Vagina (tissue), 2 donors: Measurements from ENCODE around the gene SLC39A3.

Source experiments
- CTCF ChIP-seq, 3 experiments: fragments of 450-650 bp in 2 of 3; fragments of 200-600 bp in 1 of 3; sonication (generic) in 1 of 3; IDR thresholded peaks; one replicate each; pipeline ENCODE4 v1.5.1; 2017 to 2019; ENCODE audit warnings: antibody characterized with exemption in 3 of 3, mild to moderate bottlenecking in 2 of 3, moderate library complexity in 2 of 3
- POLR2A ChIP-seq, 2 donors: fragments of 450-650 bp; IDR thresholded peaks; one replicate each; pipeline ENCODE4 v1.6.1; 2017; ENCODE audit warnings: antibody characterized with exemption in 2 of 2, mild to moderate bottlenecking in 2 of 2, moderate library complexity in 2 of 2

DNA sequence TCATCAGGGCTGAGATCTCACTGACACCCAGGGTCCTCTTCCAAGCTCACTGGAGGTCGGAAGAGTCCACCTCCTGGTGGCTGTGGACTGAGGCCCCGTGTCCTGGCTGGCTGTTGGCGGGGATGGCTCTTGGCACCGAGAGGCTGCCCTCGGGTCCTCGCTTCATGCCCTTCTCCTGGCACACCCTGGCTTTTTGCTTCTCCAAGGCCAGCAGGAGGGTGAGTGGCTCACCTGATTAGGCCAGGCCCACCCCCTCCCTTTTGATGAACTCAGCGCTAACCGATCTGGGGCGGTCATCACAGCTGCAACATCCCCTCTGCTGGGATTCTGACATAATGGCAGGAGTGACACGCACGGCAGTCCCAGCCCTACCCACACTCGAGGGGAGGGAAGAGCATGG is 4.4 kb downstream of the SLC39A3 start:
- TF ChIP-seq POLR2A (IDR thresholded peaks at IDR 0.05) (no peak), CTCF (IDR thresholded peaks at IDR 0.05) (no peak)
